M059J (cell line): ENCODE data around the gene CDKN1B. TPM values are rescaled to one million over a fixed set of nuclear protein-coding genes. Genes with fewer than 3 reads are reported as not detected.

Experiments used
- DNase-seq: peaks from one replicate; pipeline ENCODE4 v3.0.0-alpha.2; 2012; ENCODE audit warnings: low read depth
- total RNA-seq: library from RNA; depleted of rRNA; stranded (reverse); fragments of >200 nt; shearing (Covaris generic); gene quantifications from 2 replicates; pipeline ENCODE4 v1.2.3, GENCODE V29; 2014; rRNA removed

CDKN1B gene
- total RNA-seq, 1 experiment from 2014 or later, result 48.4 TPM

DNA sequence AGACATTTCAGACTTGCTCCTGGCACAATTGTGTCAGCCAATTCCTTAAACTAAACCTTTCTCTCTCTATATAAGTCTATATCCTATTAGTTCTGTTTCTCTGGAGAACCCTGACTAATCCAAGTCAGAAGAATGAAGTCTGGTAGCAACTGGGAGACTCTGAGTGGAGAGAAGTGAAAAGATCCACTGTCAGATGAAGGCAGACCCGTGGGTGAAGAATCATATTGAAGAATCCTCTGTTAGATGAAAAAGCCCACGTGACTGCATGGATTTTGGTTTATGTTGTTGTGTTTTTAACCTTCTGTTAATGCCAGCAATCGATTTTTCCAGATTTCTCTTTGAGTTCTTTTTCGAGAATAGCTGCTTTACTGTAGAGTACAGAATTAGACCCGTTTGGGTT lies 38.8 kb downstream of the CDKN1B start:
- no peak for DNase-seq

GRCh38 chr12:12757121-12757520 lies 40.0 kb downstream of the CDKN1B start:
- DNase-seq, result no peak

DNA sequence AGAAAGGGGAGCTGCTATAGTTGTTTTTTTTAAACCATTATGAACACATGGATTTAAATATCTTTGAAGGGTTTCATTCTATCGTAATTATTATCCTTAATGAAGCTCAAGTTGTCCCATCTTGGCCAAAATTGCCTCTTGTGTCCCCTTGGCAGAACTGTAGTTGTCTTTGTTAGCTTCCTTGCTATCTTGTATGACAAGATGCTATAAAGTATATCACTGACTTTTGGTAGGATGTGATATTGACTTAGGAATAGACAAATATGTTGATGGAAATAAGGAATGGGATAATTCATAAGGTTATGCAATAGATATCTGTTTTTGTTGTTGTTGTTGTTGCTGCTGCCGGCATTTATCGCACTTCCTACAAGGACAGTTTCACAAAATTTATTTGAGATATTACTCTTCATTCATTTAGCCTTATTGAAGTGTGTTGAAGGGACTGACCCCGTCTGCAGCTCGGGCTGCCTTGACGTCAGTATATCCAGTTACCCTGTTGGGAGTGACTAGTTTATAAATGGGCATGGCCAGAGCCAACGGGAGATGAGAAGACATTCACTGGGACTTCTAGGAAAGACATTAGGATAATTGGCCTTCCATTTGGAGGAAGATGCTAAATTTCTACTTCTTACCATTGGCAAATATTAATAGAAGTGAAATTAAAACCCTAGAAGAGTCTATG lies 42.2 kb downstream of the CDKN1B start:
- no peak for DNase-seq

DNA sequence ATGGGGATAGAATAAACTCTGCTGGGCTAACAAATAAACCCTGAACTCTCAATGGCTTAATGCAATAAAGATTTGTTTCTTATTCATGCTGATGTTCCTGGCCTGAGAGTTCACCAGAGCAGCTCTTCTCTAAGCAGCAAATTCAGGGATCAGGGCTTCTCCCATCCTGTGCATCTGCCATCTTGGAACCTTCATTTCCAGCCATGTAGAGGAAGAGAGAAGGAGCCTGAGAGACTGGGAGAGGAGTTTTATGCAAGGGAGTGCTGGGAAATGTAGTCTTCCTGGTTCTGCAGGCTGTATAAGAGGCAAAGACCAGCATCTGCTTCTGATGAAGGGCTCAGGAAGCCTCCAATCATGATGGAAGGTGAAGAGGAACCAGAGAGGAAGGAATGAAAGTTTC lies 47.7 kb downstream of the CDKN1B start:
- DNase-seq, result no peak

- DNase-seq, result no peak
These were observed 53.1 kb downstream of the CDKN1B start for GRCh38 chr12:12770262-12770661.

Other genes starting within 250 kb of the CDKN1B start
- 11.1 and 13.3 TPM in 2 replicates for gene DUSP16, start 154.5 kb upstream of the CDKN1B start, total RNA-seq
- 22.9 and 37.3 TPM in 2 replicates for gene CREBL2, start 105.5 kb upstream of the CDKN1B start, total RNA-seq
- 5.2 and 7.1 TPM in 2 replicates for gene GPR19, start 21.2 kb upstream of the CDKN1B start, total RNA-seq
- 16.9 and 18.9 TPM in 2 replicates for gene APOLD1, start 68.3 kb downstream of the CDKN1B start, total RNA-seq
- gene DDX47, start 96.0 kb downstream of the CDKN1B start, total RNA-seq, result 125 and 149 TPM in 2 replicates
- gene GPRC5A, start 174.2 kb downstream of the CDKN1B start, total RNA-seq, result 70.0 and 89.7 TPM in 2 replicates
- gene GPRC5D, start 234.8 kb downstream of the CDKN1B start, total RNA-seq, result not detected in 2 replicates